ENCODE results near the gene EXOC4.

DNA sequence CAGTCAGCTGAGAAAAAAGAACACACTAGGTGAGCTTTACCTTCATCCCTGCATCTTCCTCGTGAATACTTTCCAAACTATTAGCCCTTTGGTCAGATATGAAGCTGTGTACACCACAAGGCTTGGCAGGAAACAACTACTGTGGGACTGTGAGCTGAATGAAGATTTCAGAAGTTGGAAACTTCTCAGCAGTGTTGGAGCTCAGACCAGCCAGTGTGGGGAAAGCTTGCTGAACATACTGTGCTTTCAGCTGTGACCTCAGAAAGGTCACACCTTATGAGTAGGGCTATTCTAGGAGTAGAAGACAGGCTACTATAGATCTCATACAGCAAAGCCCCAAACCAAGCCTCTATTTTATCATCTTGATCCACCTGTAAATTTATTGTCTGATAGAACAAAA is 123.6 kb downstream of the EXOC4 start:
- TF ChIP-seq, protein P1, sequence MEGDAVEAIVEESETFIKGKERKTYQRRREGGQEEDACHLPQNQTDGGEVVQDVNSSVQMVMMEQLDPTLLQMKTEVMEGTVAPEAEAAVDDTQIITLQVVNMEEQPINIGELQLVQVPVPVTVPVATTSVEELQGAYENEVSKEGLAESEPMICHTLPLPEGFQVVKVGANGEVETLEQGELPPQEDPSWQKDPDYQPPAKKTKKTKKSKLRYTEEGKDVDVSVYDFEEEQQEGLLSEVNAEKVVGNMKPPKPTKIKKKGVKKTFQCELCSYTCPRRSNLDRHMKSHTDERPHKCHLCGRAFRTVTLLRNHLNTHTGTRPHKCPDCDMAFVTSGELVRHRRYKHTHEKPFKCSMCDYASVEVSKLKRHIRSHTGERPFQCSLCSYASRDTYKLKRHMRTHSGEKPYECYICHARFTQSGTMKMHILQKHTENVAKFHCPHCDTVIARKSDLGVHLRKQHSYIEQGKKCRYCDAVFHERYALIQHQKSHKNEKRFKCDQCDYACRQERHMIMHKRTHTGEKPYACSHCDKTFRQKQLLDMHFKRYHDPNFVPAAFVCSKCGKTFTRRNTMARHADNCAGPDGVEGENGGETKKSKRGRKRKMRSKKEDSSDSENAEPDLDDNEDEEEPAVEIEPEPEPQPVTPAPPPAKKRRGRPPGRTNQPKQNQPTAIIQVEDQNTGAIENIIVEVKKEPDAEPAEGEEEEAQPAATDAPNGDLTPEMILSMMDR (IDR thresholded peaks at IDR 0.05): no peak
- TF ChIP-seq POLR2A (IDR thresholded peaks at IDR 0.05): no peak

All from sigmoid colon (tissue), 3 donors.